ENCODE measurements around the gene KCNE4. TPM values are rescaled to one million over a fixed set of nuclear protein-coding genes. Genes with fewer than 3 reads are reported as not detected.

KCNE4 gene
- total and polyA plus RNA-seq, 2 experiments from 2014 or later = not detected

DNA sequence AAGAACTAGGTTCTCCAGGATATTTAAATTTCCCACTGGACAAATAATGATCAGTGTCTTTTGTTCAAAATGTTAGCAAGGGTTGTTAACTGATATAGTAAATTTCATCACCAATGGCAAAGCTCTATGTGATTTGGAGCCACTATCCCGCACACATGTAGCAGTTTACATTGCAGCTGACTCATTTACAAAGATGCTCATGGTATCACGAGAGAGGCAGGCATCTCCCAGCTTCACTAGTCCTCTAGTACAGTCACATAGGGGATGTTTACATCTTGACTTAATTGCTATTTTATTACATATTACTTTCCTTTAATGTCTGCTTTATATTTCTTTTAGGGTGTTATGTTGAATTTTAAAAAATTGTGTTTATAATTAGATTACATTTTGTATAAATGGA is 30.7 kb downstream of the KCNE4 start (continued):
- TF ChIP-seq, protein P1, sequence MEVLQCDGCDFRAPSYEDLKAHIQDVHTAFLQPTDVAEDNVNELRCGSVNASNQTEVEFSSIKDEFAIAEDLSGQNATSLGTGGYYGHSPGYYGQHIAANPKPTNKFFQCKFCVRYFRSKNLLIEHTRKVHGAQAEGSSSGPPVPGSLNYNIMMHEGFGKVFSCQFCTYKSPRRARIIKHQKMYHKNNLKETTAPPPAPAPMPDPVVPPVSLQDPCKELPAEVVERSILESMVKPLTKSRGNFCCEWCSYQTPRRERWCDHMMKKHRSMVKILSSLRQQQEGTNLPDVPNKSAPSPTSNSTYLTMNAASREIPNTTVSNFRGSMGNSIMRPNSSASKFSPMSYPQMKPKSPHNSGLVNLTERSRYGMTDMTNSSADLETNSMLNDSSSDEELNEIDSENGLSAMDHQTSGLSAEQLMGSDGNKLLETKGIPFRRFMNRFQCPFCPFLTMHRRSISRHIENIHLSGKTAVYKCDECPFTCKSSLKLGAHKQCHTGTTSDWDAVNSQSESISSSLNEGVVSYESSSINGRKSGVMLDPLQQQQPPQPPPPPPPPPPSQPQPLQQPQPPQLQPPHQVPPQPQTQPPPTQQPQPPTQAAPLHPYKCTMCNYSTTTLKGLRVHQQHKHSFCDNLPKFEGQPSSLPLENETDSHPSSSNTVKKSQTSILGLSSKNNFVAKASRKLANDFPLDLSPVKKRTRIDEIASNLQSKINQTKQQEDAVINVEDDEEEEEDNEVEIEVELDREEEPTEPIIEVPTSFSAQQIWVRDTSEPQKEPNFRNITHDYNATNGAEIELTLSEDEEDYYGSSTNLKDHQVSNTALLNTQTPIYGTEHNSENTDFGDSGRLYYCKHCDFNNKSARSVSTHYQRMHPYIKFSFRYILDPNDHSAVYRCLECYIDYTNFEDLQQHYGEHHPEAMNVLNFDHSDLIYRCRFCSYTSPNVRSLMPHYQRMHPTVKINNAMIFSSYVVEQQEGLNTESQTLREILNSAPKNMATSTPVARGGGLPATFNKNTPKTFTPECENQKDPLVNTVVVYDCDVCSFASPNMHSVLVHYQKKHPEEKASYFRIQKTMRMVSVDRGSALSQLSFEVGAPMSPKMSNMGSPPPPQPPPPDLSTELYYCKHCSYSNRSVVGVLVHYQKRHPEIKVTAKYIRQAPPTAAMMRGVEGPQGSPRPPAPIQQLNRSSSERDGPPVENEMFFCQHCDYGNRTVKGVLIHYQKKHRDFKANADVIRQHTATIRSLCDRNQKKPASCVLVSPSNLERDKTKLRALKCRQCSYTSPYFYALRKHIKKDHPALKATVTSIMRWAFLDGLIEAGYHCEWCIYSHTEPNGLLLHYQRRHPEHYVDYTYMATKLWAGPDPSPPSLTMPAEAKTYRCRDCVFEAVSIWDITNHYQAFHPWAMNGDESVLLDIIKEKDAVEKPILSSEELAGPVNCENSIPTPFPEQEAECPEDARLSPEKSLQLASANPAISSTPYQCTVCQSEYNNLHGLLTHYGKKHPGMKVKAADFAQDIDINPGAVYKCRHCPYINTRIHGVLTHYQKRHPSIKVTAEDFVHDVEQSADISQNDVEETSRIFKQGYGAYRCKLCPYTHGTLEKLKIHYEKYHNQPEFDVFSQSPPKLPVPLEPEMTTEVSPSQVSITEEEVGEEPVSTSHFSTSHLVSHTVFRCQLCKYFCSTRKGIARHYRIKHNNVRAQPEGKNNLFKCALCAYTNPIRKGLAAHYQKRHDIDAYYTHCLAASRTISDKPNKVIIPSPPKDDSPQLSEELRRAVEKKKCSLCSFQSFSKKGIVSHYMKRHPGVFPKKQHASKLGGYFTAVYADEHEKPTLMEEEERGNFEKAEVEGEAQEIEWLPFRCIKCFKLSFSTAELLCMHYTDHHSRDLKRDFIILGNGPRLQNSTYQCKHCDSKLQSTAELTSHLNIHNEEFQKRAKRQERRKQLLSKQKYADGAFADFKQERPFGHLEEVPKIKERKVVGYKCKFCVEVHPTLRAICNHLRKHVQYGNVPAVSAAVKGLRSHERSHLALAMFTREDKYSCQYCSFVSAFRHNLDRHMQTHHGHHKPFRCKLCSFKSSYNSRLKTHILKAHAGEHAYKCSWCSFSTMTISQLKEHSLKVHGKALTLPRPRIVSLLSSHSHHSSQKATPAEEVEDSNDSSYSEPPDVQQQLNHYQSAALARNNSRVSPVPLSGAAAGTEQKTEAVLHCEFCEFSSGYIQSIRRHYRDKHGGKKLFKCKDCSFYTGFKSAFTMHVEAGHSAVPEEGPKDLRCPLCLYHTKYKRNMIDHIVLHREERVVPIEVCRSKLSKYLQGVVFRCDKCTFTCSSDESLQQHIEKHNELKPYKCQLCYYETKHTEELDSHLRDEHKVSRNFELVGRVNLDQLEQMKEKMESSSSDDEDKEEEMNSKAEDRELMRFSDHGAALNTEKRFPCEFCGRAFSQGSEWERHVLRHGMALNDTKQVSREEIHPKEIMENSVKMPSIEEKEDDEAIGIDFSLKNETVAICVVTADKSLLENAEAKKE (CRISPR knock-in tag; IDR thresholded peaks at IDR 0.05) = no peak
- TF ChIP-seq CTCF (conservative IDR thresholded peaks at IDR 0.05; ENCODE audit: low read depth in 2 of 2) (no peak), JUNB (IDR thresholded peaks at IDR 0.05; ENCODE audit: unreplicated experiment) (no peak)

DNA sequence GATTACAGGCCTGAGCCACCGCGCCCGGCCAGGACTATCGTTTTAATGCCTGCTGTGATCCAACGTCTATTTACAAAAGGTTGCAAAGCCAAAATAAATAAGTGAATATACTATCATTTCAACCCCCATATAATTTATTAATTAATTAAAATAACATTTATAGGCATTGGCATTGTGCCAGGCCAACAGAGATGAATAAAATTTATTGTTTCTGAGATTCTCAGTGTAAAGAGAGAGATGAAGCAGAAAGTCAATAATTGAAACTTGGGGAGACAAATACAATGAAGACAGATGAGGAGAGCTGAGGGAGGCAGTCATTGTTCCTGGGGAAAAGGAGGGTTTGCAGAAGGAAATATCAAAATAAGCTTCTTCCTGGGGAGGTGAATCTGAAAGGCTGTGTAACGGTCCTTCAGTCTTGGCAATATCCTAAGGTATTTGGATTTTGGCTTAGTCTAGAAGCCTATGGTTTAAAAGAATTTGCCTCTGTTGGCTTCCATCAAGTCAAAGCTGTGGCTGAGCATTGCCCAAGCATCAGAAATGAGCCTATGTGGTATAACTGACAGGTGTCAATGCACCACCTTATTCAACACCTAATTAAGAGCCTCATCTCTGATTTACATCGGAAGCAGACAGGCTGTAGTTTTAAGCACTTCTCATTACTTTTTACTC is 31.5 kb downstream of the KCNE4 start:
- no peak for ATAC-seq
- Mint-ChIP-seq H3K4me1 (peaks cover 3% of the 10 kb centered on the region; the same call in 1 of the 3 replicates), H3K27ac (no peak overlapping the region), H3K4me3 (no peak overlapping the region), H3K9me3 (no peaks in the 10 kb centered on the region), H3K36me3 (ENCODE audit: low read depth) (no peaks in the 10 kb centered on the region), H3K27me3 (ENCODE audit: insufficient read depth, low read depth, poor library complexity) (no peaks in the 10 kb centered on the region)
- Histone ChIP-seq H3K27ac (ENCODE audit: low read depth) (no peak overlapping the region), H3K4me3 (no peak overlapping the region), H2AFZ (no peak overlapping the region), H3K36me3 (ENCODE audit: insufficient read depth) (no peaks in the 10 kb centered on the region), H3K9me2 (ENCODE audit: insufficient read depth) (no peaks in the 10 kb centered on the region), H4K20me1 (replicated peaks; ENCODE audit: insufficient read depth) (no peaks in the 10 kb centered on the region), H3K79me2 (replicated peaks; ENCODE audit: insufficient read depth) (no peaks in the 10 kb centered on the region), H3K27me3 (ENCODE audit: insufficient read depth) (no peaks in the 10 kb centered on the region), H3K4me2 (no peak overlapping the region), H3F3A (replicated peaks; ENCODE audit: low read depth) (no peaks in the 10 kb centered on the region), H3K4me1 (ENCODE audit: insufficient read depth) (no peaks in the 10 kb centered on the region)
- no peak for DNase-seq (ENCODE audit: low spot score)
- TF ChIP-seq, protein P1 (CRISPR knock-in tag; IDR thresholded peaks at IDR 0.05) = no peak
- TF ChIP-seq NANOG (IDR thresholded peaks at IDR 0.05; ENCODE audit: borderline replicate concordance) = no peak
- no peak for TF ChIP-seq ZNF114 (CRISPR knock-in tag; IDR thresholded peaks at IDR 0.05)
- TF ChIP-seq, protein P2, sequence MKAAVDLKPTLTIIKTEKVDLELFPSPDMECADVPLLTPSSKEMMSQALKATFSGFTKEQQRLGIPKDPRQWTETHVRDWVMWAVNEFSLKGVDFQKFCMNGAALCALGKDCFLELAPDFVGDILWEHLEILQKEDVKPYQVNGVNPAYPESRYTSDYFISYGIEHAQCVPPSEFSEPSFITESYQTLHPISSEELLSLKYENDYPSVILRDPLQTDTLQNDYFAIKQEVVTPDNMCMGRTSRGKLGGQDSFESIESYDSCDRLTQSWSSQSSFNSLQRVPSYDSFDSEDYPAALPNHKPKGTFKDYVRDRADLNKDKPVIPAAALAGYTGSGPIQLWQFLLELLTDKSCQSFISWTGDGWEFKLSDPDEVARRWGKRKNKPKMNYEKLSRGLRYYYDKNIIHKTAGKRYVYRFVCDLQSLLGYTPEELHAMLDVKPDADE (IDR thresholded peaks at IDR 0.05) = no peak

All from GM23338 (cell line).